DMS153 (cell line): ENCODE data around the gene PRKN.
"Not testable (repeated sequence)": the region's sequence is repeated elsewhere in the genome, so short reads cannot be mapped to it uniquely, and the experiment has no call there.

ENCODE experiments used
- DNase-seq: peaks from one replicate; lab custom pipeline; 2025; lab: John Stamatoyannopoulos, UW

The PRKN gene

GRCh38 chr6:161838306-161839035, 889.1 kb downstream of the PRKN start:
- DNase-seq = no peak

DNA sequence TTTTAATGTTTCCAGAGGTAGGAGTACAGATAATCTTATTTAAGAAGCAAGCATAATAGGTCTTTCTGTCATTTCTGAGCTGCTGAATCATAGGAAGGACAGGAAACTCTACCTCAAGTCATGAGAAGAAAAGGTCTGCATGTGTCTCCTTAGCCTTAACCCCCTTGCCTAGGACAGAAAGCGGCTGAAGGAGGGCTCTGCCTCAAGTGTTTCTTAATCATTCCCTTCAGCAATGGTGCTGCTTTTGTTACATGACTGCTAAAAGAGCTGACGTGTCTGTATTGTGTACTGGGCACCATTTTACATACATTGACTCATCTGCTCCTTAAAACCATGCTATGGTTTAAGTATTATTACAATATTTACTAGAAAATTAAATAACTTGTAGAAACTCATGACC, 889.7 kb downstream of the PRKN start:
- DNase-seq = no peak

DNA sequence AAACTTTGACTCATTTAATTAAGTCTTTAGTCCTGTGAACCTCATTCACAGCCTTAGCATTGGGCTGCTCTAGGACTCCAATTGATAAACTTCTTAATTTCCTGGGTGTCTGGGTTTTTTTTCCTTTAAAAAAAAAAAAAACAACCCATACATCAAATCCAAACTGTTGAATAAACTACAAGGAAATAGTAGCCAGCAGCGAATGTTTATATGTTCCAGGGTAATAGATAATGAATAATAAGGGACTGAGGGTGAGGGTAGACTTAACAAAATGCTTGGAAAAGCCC, 890.2 kb downstream of the PRKN start:
- no peak for DNase-seq

- no peak for DNase-seq
Measured at GRCh38 chr6:161836643-161837448, 890.7 kb downstream of the PRKN start.

GRCh38 chr6:161835500-161836215, 891.9 kb downstream of the PRKN start:
- no peak for DNase-seq

GRCh38 chr6:161834426-161834825, 893.1 kb downstream of the PRKN start:
- DNase-seq = no peak

DNA sequence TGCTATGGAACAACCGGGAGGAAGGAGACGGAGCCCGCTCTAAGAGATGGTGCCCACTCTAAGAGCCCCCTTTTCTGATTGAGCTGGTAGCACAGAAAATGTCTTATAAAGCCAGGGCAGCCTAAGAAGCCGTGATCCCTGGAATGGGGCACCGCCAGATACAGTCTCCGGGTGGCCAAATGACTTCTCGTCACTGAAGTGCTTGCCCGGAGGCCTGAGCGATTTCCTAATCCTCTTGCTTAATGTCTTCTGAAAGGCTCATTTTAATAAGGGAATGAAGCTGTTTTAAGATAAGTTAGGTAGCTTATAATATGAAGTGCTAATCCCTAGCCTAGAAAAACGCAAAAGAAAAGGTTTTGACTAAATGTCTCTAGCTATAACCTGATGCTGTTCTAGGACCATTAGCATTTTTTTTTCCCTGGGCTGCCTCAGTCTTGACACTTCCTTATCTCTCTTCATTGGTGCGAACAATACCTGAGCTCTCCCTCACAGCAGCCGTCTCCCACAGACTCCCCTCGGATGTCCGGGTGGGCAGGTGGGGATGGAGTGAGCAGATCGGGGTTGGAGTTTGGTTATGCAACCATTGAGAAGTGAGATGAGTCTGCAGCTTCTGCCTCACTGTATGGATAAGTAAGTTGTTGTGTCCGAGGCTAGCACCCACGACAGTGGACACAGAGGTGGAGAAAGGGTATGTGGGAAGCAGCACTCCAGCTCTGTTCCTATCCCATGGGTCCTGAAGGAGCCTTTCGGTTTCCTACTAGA, 894.3 kb downstream of the PRKN start:
- DNase-seq = no peak

DNA sequence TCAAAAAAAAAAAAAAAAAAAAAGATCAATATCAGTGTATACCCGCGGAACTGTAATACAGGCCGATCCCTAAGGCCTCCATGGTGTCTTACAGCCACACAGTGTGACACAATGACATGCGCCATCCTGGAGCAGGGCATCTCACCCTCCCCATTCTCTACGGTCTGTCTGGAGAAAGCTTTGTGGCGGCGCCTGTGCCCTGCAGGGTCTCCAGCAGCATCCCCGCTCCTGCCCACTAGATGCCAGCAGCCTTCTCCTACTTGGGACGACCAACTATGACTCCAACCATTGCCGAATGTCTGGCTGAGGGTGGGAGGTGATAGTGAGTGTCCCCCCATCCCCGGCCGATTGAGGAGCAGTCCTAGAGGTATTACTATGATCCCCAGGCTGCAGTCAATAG, 894.9 kb downstream of the PRKN start:
- no peak for DNase-seq

GRCh38 chr6:161830866-161831616, 896.5 kb downstream of the PRKN start:
- no peak for DNase-seq

- DNase-seq = no peak
Measured at GRCh38 chr6:161829291-161829729, 898.3 kb downstream of the PRKN start.

DNA sequence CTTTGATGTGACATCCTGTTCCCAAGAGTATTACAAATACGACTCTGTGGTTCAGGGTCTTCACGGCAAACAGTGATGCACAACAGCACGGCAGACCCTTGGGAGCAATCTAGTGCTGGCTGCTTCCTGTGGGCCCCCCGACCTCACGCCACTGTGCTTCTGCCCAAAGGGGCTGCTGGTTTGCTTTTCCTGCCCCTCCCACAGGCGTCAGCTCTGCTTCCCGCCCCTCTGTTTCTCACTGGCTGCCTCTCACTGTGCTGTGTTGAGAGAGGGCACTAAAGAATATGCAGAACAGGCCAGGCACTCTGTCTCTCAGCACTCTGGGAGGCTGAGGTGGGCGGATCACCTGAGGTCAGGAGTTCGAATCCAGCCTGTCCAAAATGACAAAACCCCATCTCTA, 899.2 kb downstream of the PRKN start:
- no peak for DNase-seq

GRCh38 chr6:161826512-161826911, 901.1 kb downstream of the PRKN start:
- no peak for DNase-seq

GRCh38 chr6:161822204-161822603, 905.4 kb downstream of the PRKN start:
- not testable (repeated sequence) for DNase-seq

GRCh38 chr6:161817881-161818280, 909.7 kb downstream of the PRKN start:
- DNase-seq = no peak

- no peak for DNase-seq
Measured at GRCh38 chr6:161815965-161816364, 911.6 kb downstream of the PRKN start.

DNA sequence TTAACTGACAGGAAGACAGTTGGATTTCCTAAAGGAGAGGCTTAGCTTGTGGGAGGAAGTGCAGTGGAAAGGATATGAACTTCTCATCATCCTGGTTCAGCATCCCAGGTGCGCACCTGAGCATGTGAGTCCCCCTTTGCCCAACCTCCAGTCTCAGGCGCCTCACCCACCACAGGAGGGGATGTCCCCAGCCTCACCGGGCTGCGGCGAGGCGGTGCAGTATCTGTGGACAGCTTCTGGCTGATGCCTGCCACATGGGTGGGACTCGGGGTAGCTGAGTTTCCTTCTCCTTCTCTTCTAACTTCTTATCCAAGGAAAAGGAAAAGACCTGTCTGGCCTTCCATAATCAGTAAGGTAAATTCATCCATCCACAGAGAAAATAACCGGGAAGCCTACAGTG, 914.4 kb downstream of the PRKN start:
- no peak for DNase-seq

- no peak for DNase-seq
Measured at GRCh38 chr6:161809971-161810370, 917.6 kb downstream of the PRKN start.

DNA sequence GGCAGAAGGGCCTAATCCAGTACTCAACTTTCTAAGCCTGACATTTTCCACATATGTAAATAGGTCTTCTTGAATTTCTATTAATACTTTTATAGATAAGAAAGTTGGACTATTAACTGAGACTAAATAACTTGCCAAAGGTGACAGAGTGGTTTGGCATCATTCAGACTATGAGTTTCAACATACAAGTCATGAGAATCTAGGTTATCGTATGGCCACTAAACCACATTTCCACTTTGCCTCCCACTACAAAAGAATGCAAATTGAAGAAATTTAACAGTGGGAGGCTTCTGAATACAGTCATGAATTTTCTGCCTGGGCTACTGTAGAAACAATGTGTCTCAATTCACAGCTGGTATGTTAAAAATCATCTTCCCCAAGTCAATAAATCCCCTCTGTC, 922.7 kb downstream of the PRKN start:
- no peak for DNase-seq

DNA sequence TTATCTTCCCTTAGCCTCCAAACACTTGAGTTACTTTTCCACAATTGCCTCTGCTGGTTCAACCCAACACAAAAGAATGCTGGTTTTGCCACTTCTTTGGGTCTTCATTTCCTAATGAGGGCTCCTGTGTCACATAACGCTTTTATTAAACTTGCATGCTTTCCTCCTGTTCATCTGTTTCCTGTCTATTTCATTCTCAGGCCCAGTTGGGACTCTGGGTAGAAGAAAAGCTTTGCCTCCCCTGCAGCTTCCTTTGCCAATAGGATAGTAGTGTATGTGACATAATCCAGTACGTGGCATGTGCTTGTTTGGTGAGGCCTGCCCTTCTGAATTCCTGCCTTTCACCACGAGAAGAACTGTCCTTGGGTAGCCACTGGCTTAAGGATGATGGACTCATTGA, 924.4 kb downstream of the PRKN start:
- DNase-seq = no peak

- DNase-seq = no peak
Measured at GRCh38 chr6:161802231-161802630, 925.3 kb downstream of the PRKN start.

DNA sequence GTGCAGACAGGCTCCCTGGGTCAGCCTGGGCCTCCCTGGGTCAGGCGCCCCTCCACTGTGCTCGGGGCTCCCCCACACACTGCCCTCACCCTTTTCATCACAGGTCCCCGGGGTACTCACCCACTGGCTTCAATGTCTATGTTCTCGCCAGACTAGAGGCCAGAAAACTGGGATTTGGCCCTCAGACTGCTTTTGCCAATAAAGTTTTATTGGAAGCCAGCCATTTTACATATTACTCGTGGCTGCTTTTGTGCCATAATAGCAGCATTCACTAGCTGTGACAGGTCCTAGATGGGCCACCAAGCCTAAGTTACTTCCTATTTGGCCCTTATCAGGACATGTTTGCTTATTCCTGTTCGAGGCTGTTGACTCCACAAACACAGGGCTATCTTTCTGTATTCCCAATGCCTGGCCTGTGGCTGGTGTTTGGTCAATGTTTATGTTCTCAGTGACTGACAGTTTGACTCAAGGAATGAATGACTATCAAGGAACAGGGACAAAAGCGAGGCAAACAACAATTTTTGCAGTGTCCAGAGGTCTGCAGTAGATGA, 928.6 kb downstream of the PRKN start:
- DNase-seq = no peak
